ENCODE results near the gene WNK2. TPM values are rescaled to one million over a fixed set of nuclear protein-coding genes. Genes with fewer than 3 reads are reported as not detected.

WNK2 gene
- polyA plus RNA-seq, 3 donors: 0.40 TPM; not detected in 2

DNA sequence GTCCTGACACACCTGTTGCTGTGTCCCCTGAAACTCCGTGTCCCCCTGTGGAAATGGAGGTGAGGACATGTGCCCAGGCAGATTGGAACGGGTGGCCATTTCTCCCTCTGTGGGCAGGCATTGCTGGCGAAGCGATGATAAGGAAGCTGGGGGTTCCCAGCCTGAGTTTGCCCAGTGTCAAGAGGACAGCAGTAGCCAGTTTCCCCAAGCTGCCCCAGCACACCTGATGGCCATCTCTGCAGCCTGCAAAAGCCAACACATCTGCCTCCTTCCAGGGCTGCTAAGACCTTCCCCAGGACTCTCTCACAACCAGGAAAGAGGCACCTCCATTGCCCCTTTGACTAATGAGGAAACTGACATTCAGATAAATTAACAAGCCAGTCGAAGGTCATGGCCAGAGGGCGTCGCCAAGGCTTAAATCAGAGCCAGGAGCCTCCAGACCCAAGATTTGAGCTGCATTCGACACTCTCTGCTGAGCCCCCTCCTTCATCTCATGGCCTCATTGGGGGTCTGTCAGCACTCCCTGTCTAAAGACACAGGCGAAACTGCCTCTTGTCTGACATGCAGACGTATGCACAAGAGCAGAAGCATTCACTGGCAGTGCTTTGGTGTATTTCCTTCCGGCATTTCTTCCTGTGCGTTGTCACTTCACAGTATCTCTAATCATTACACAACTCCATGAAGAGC is 10.4 kb upstream of the WNK2 start:
- intact Hi-C loops (cut with micrococcal nuclease): no loop called here
- TF ChIP-seq, protein P1, sequence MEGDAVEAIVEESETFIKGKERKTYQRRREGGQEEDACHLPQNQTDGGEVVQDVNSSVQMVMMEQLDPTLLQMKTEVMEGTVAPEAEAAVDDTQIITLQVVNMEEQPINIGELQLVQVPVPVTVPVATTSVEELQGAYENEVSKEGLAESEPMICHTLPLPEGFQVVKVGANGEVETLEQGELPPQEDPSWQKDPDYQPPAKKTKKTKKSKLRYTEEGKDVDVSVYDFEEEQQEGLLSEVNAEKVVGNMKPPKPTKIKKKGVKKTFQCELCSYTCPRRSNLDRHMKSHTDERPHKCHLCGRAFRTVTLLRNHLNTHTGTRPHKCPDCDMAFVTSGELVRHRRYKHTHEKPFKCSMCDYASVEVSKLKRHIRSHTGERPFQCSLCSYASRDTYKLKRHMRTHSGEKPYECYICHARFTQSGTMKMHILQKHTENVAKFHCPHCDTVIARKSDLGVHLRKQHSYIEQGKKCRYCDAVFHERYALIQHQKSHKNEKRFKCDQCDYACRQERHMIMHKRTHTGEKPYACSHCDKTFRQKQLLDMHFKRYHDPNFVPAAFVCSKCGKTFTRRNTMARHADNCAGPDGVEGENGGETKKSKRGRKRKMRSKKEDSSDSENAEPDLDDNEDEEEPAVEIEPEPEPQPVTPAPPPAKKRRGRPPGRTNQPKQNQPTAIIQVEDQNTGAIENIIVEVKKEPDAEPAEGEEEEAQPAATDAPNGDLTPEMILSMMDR (IDR thresholded peaks at IDR 0.05): no peak
- Histone ChIP-seq H3K79me2 (ENCODE audit: insufficient read depth, low read length) (no peaks in the 10 kb centered on the region), H2AFZ (ENCODE audit: insufficient read depth, low read depth, low read length, poor library complexity, severe bottlenecking) (peak overlapping the region; percentile 31), H3K36me3 (replicated peaks in 1 of 2; ENCODE audit: control insufficient read depth in 1 of 2, insufficient read depth in 2 of 2, low read length in 2 of 2) (no peaks in the 10 kb centered on the region), H3K27ac (ENCODE audit: low read depth in 1 of 2, low read length in 2 of 2) (peak overlapping the region; percentile 24 to 59), H3K27me3 (ENCODE audit: control insufficient read depth in 2 of 2, insufficient read depth in 2 of 2, low read length in 2 of 2) (peaks cover 0 to 4% of the 10 kb centered on the region in 2 donors), H3K9ac (ENCODE audit: insufficient read depth, low read length, poor library complexity, severe bottlenecking) (no peak overlapping the region), H3K4me2 (replicated peaks; ENCODE audit: extremely low read depth, low read length, poor library complexity, severe bottlenecking) (peak overlapping the region; percentile 11), H4K20me1 (ENCODE audit: insufficient read depth, low read length) (no peaks in the 10 kb centered on the region), H3K4me1 (ENCODE audit: control insufficient read depth in 1 of 2, insufficient read depth in 2 of 2, low read length in 2 of 2) (peaks cover 9 to 11% of the 10 kb centered on the region in 2 donors), H3K9me3 (replicated peaks in 1 of 2; ENCODE audit: control insufficient read depth in 1 of 2, insufficient read depth in 1 of 2, low read length in 2 of 2) (no peaks in the 10 kb centered on the region), H3K4me3 (replicated peaks in 1 of 3; ENCODE audit: low read depth in 2 of 3, low read length in 3 of 3) (no peak overlapping the region)
- Mint-ChIP-seq H3K27ac (peak overlapping the region; percentile 13 to 85 (median 61)), H3K36me3 (no peaks in the 10 kb centered on the region), H3K4me1 (peaks cover 13% of the 10 kb centered on the region), H3K27me3 (ENCODE audit: low read depth in 3 of 3) (peaks cover 7 to 33% (median 25%) of the 10 kb centered on the region in 3 donors), H3K4me3 (peak overlapping the region in 1 of 2 donors; percentile 51), H3K9me3 (no peaks in the 10 kb centered on the region)
- 68% methylated on average over 12 of the region's 12 CpGs for WGBS (ENCODE audit: insufficient coverage)
- DNase-seq: peak; percentile 21 to 47 (median 44)

GRCh38 chr9:93174976-93175375 is 9.0 kb upstream of the WNK2 start:
- Histone ChIP-seq H3K27me3 (ENCODE audit: control insufficient read depth in 2 of 2, insufficient read depth in 2 of 2, low read length in 2 of 2) (peaks cover 0 to 4% of the 10 kb centered on the region in 2 donors), H3K4me3 (replicated peaks in 1 of 3; ENCODE audit: low read depth in 2 of 3, low read length in 3 of 3) (no peak overlapping the region), H3K9me3 (replicated peaks in 1 of 2; ENCODE audit: control insufficient read depth in 1 of 2, insufficient read depth in 1 of 2, low read length in 2 of 2) (no peaks in the 10 kb centered on the region), H4K20me1 (ENCODE audit: insufficient read depth, low read length) (no peaks in the 10 kb centered on the region), H2AFZ (ENCODE audit: insufficient read depth, low read depth, low read length, poor library complexity, severe bottlenecking) (no peak overlapping the region), H3K4me2 (replicated peaks; ENCODE audit: extremely low read depth, low read length, poor library complexity, severe bottlenecking) (no peak overlapping the region), H3K79me2 (ENCODE audit: insufficient read depth, low read length) (no peaks in the 10 kb centered on the region), H3K4me1 (ENCODE audit: control insufficient read depth in 1 of 2, insufficient read depth in 2 of 2, low read length in 2 of 2) (peaks cover 9 to 11% of the 10 kb centered on the region in 2 donors), H3K36me3 (replicated peaks in 1 of 2; ENCODE audit: control insufficient read depth in 1 of 2, insufficient read depth in 2 of 2, low read length in 2 of 2) (no peaks in the 10 kb centered on the region), H3K9ac (ENCODE audit: insufficient read depth, low read length, poor library complexity, severe bottlenecking) (no peak overlapping the region), H3K27ac (ENCODE audit: low read depth in 1 of 2, low read length in 2 of 2) (no peak overlapping the region)
- H3K9me3 Mint-ChIP-seq: peaks cover 0 to 2% (median 0%) of the 10 kb centered on the region in 7 donors
- DNase-seq: no peak
- peaks cover 7 to 42% (median 31%) of the 10 kb centered on the region in 3 donors for H3K27me3 Mint-ChIP-seq (ENCODE audit: low read depth in 3 of 3)
- H3K4me3 Mint-ChIP-seq: no peak overlapping the region
- no peaks in the 10 kb centered on the region for H3K36me3 Mint-ChIP-seq
- TF ChIP-seq, protein P1 (IDR thresholded peaks at IDR 0.05): no peak
- intact Hi-C loops (cut with micrococcal nuclease): no loop called here
- WGBS (ENCODE audit: insufficient coverage): 93% methylated on average over 3 of the region's 3 CpGs
- no peak overlapping the region for H3K27ac Mint-ChIP-seq
- H3K4me1 Mint-ChIP-seq: peaks cover 13% of the 10 kb centered on the region

Data from CD14-positive monocyte (primary cell).